Colonic mucosa (tissue), 4 donors: ENCODE results near the gene MC1R. TPM values are rescaled to one million over a fixed set of nuclear protein-coding genes. Genes with fewer than 3 reads are reported as not detected.

ENCODE experiments used
- DNase-seq: peaks from one replicate; pipeline ENCODE4 v3.0.0-alpha.2; 2020
- H3K27ac ChIP-seq: fragments of 200-600 bp; one replicate; pipeline ENCODE4 v1.8.0; 2021
- H3K27me3 ChIP-seq: fragments of 200-600 bp; one replicate; pipeline ENCODE4 v1.8.0; 2021
- H3K36me3 ChIP-seq: fragments of 200-600 bp; one replicate; pipeline ENCODE4 v1.8.0; 2021
- H3K4me1 ChIP-seq: fragments of 200-600 bp; one replicate; pipeline ENCODE4 v1.8.0; 2021; ENCODE audit warnings: mild to moderate bottlenecking
- H3K4me3 ChIP-seq: fragments of 200-600 bp; one replicate; pipeline ENCODE4 v1.8.0; 2021
- H3K9ac ChIP-seq, 2 donors: one replicate each; pipeline ENCODE4 v1.7.0; 2013; ENCODE audit warnings: control low read depth in 2 of 2, low read depth in 2 of 2, low read length in 2 of 2
- H3K9me3 ChIP-seq: fragments of 200-600 bp; one replicate; pipeline ENCODE4 v1.8.0; 2021
- CTCF ChIP-seq: fragments of 200-600 bp; IDR thresholded peaks from one replicate; pipeline ENCODE4 v1.8.0; 2022; ENCODE audit warnings: antibody characterized with exemption, mild to moderate bottlenecking
- intact Hi-C: fragments of 100-400 bp; cut with DNase I; formaldehyde crosslinking; loops from one replicate; pipeline ENCODE4 v1.14.1; 2022
- total RNA-seq, 2 donors: library from RNA; stranded (reverse); fragmentation: NEBNext Ultra II Directional in 1 of 2; extraction: Animal tissue kit (Norgen Biotek cat#: 25700) in 1 of 2; gene quantifications; one replicate each; pipeline ENCODE4 v1.2.1, GENCODE V29; 2021
- donor health status: healthy.
- donor health status: DM: no; HTN: no; CAD: no.
- donor health status: DM: no; HTN: no; CAD: no.

Gene MC1R
- total RNA-seq, 2 donors from 2014 or later = 1.6 to 3.4 TPM

DNA sequence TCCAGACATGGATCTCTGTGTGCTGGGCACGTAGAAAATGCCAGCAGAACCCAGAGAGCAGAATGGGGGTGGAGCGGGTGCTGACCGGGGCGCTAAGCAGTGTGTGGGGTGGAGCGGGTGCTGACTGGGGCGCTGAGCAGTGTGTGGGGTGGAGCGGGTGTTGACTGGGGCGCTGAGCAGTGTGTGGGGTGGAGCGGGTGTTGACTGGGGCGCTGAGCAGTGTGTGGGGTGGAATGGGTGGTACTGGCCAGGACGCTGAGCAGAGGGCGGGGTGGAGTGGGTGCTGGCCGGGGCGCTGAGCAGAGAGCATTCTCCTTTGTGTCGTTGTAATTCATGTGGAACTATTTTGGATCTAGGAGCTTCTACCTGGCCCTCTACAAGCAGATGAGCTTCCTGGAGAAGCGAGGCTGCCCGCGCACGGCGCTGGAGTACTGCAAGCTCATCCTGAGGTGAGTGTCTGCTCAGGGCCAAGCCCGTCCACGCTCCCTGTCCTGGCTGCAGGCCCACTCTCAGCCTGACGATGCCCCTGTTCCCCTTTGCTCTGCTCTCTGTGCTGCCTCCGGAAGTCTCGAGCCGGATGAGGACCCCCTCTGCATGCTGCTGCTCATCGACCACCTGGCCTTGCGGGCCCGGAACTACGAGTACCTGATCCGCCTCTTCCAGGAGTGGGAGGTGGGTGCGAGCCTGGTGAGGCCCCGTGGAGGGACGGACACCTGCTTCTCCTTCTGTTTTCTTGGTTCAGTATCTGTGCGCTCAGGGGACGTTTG lies 20.3 kb upstream of the MC1R start:
- no peak overlapping the region for H3K4me3 ChIP-seq
- TF ChIP-seq CTCF = no peak
- H3K9me3 ChIP-seq = no peaks in the 10 kb centered on the region
- no peak overlapping the region for H3K9ac ChIP-seq
- no peak overlapping the region for H3K27ac ChIP-seq
- H3K4me1 ChIP-seq = no peaks in the 10 kb centered on the region
- intact Hi-C loops = no loop called here
- no peaks in the 10 kb centered on the region for H3K27me3 ChIP-seq
- peaks cover 6% of the 10 kb centered on the region for H3K36me3 ChIP-seq
- no peak for DNase-seq

GRCh38 chr16:89899879-89900481 lies 18.7 kb upstream of the MC1R start:
- no peaks in the 10 kb centered on the region for H3K9me3 ChIP-seq
- H3K36me3 ChIP-seq = peaks cover 6% of the 10 kb centered on the region
- TF ChIP-seq CTCF = no peak
- DNase-seq = no peak
- no peaks in the 10 kb centered on the region for H3K27me3 ChIP-seq
- H3K9ac ChIP-seq = no peak overlapping the region
- H3K27ac ChIP-seq = no peak overlapping the region
- intact Hi-C loops = no loop called here
- H3K4me1 ChIP-seq = no peaks in the 10 kb centered on the region
- H3K4me3 ChIP-seq = no peak overlapping the region

DNA sequence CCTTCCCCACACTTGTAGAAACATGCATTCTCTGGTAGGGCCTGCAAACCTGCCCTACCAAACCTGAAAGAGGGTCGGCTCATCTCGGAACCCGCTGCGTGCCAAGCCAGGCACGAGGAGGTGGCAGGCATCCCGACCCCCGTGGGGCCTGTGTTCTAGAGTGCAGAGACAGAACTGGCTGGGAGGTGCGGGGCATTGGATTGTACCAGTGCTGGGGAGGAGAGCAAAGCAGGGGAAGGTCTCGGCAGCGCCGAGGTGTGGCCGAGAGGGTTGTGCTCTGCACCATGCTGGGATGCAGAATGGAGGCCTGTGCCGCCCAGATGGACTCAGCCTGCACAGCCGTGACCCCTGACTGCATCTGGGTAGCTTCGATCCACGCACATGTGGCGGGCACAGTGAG lies 17.8 kb upstream of the MC1R start:
- Histone ChIP-seq H3K36me3 (peaks cover 6% of the 10 kb centered on the region), H3K27me3 (no peaks in the 10 kb centered on the region), H3K9me3 (no peaks in the 10 kb centered on the region), H3K27ac (no peak overlapping the region), H3K9ac (no peak overlapping the region), H3K4me3 (no peak overlapping the region), H3K4me1 (no peaks in the 10 kb centered on the region)
- intact Hi-C loops = no loop called here
- no peak for DNase-seq
- no peak for TF ChIP-seq CTCF

DNA sequence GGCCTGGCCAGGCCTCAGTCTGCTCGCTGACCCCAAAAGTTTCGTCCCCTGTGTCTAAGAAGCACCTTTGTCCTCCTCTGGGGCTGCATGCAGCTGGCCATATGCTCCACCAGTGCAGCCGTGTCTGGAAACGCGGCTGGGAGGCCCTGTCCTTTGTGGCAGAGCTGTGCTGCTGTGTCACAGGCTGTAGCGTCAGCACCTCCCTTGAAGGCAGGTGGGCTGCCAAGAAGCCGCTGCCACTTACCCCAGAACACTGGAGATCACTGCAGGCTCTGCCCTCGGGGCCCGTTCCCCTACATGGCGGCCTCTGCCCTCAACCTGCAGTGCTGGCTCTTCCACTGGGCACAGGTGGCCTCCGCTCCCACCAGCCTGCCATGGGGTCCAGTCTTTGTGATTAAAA lies 15.7 kb upstream of the MC1R start:
- no peaks in the 10 kb centered on the region for H3K27me3 ChIP-seq
- H3K36me3 ChIP-seq = peaks cover 14% of the 10 kb centered on the region
- intact Hi-C loops = no loop called here
- H3K4me3 ChIP-seq = no peak overlapping the region
- TF ChIP-seq CTCF = no peak
- no peaks in the 10 kb centered on the region for H3K4me1 ChIP-seq
- no peak overlapping the region for H3K9ac ChIP-seq
- H3K9me3 ChIP-seq = no peaks in the 10 kb centered on the region
- no peak overlapping the region for H3K27ac ChIP-seq
- no peak for DNase-seq

DNA sequence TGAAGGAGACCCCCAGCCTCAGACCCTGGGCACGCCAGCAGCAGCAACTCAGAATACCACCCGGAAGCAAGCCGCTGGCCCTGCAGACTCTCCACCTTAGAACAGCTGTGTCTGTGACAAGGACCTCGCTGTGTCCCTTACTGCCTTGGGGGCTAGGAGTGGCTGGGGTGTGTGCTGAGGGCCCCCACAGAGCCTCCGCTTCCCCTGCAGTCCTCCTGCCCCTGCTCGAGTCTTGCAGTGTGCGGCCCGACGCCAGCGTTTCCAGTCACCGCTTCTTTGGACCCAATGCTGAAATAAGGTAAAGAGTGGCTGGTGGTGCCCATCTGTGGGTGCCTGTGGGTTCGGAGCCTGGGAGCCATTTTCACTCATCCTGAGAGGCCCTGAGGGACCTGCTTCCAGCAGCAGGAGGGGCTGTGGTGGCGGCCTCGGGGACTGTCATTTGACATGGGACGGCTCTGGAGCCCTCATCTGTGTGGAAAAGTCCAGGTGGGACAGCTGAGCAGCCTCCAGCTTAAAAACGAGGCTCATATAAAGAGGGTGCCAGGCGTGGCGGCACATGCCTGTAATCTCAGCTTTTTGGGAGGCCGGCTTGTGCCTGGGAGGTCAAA lies 14.7 kb upstream of the MC1R start:
- Histone ChIP-seq H3K9ac (no peak overlapping the region), H3K36me3 (peaks cover 14% of the 10 kb centered on the region), H3K4me3 (no peak overlapping the region), H3K9me3 (no peaks in the 10 kb centered on the region), H3K4me1 (no peaks in the 10 kb centered on the region), H3K27ac (no peak overlapping the region), H3K27me3 (no peaks in the 10 kb centered on the region)
- intact Hi-C loops = no loop called here
- no peak for TF ChIP-seq CTCF
- DNase-seq = no peak
